Stomach (tissue), 4 donors: ENCODE results near the gene RSPRY1.

Source experiments
- CTCF ChIP-seq, 7 experiments: fragments of 450-650 bp in 4 of 7; fragments of 200-600 bp in 3 of 7; sonication (generic) in 3 of 7; IDR thresholded peaks; one replicate each; pipeline ENCODE4 v1.5.1; 2016 to 2019; ENCODE audit warnings: antibody characterized with exemption in 7 of 7, control low read depth in 2 of 7, mild to moderate bottlenecking in 1 of 7
- POLR2A ChIP-seq, 4 donors: fragments of 450-650 bp; IDR thresholded peaks; one replicate each; pipeline ENCODE4 v1.6.1; 2016; ENCODE audit warnings: antibody characterized with exemption in 4 of 4, control low read depth in 2 of 4, mild to moderate bottlenecking in 1 of 4, moderate library complexity in 1 of 4

GRCh38 chr16:57256601-57257395 lies 70.7 kb downstream of the RSPRY1 start:
- TF ChIP-seq POLR2A (IDR thresholded peaks at IDR 0.05) (no peak), CTCF (IDR thresholded peaks at IDR 0.05) (no peak)
